ENCODE data around the gene RXFP2. TPM values are rescaled to one million over a fixed set of nuclear protein-coding genes. Genes with fewer than 3 reads are reported as not detected.

The RXFP2 gene
- polyA plus RNA-seq, 1 donor (not counting 4 experiments of a cell fraction or from before 2014, with no cell fraction given): not detected

DNA sequence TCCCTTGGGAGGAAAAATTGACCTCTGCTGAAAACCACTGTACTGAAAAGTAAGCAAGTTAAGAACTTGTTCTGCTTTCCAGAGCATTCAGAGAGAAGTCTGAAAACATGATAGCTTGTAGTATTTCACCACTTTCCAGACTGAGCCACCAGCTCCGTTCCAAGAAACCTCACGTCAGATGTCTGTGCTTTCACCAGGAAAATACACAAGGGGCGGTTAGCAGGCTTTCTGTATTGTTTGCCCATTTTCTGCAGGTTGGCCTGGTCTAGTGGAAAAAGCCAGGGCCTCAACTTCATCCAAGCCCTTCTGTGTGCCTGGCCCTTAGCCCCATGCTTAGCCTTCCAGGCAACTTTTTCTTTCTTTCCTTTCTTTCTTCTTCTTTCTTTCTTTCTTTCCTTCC lies 36.4 kb downstream of the RXFP2 start:
- Histone ChIP-seq H3K4me3 (ENCODE audit: control insufficient read depth in 2 of 3, extremely low read depth in 1 of 3, insufficient read depth in 2 of 3, low read depth in 1 of 3, low read length in 3 of 3) (no peak overlapping the region), H3K36me3 (ENCODE audit: control insufficient read depth in 2 of 2, extremely low read depth in 1 of 2, insufficient read depth in 2 of 2, low read length in 2 of 2) (no peaks in the 10 kb centered on the region), H3K9ac (ENCODE audit: control insufficient read depth, extremely low read depth, insufficient read depth, low read length) (no peak overlapping the region), H3K9me1 (ENCODE audit: control insufficient read depth, extremely low read depth, insufficient read depth, low read length) (no peaks in the 10 kb centered on the region), H4K20me1 (ENCODE audit: control insufficient read depth, extremely low read depth, insufficient read depth, low read length) (no peaks in the 10 kb centered on the region), H3K79me2 (ENCODE audit: control insufficient read depth, insufficient read depth, low read length) (no peaks in the 10 kb centered on the region), H3K27ac (ENCODE audit: control insufficient read depth, insufficient read depth, low read length) (no peak overlapping the region), H2AFZ (ENCODE audit: control insufficient read depth, low read length) (no peak overlapping the region), H3K9me3 (ENCODE audit: control insufficient read depth, low read depth, low read length) (no peaks in the 10 kb centered on the region), H3K4me1 (ENCODE audit: control insufficient read depth, extremely low read depth, insufficient read depth, low read length) (no peaks in the 10 kb centered on the region), H3K4me2 (ENCODE audit: control insufficient read depth, extremely low read depth, insufficient read depth, low read depth, low read length) (no peak overlapping the region), H3K27me3 (ENCODE audit: control insufficient read depth, extremely low read depth, insufficient read depth, low read length) (no peaks in the 10 kb centered on the region)
- TF ChIP-seq, protein P1, sequence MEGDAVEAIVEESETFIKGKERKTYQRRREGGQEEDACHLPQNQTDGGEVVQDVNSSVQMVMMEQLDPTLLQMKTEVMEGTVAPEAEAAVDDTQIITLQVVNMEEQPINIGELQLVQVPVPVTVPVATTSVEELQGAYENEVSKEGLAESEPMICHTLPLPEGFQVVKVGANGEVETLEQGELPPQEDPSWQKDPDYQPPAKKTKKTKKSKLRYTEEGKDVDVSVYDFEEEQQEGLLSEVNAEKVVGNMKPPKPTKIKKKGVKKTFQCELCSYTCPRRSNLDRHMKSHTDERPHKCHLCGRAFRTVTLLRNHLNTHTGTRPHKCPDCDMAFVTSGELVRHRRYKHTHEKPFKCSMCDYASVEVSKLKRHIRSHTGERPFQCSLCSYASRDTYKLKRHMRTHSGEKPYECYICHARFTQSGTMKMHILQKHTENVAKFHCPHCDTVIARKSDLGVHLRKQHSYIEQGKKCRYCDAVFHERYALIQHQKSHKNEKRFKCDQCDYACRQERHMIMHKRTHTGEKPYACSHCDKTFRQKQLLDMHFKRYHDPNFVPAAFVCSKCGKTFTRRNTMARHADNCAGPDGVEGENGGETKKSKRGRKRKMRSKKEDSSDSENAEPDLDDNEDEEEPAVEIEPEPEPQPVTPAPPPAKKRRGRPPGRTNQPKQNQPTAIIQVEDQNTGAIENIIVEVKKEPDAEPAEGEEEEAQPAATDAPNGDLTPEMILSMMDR (optimal IDR thresholded peaks at IDR 0.05 in 1 of 3, IDR thresholded peaks at IDR 0.05 in 1 of 3, conservative IDR thresholded peaks at IDR 0.05 in 1 of 3; ENCODE audit: extremely low read depth in 1 of 3, insufficient read depth in 2 of 3, low read length in 3 of 3): no peak
- no peak for TF ChIP-seq EZH2 (IDR thresholded peaks at IDR 0.05; ENCODE audit: low read length)
- no peak for DNase-seq (ENCODE audit: low read depth, low spot score)
- no peak for FAIRE-seq
- dilution Hi-C loops (cut with MboI; ENCODE audit: extremely low pct_ligation_motif_present, low sequenced_read_pairs): no loop called here

DNA sequence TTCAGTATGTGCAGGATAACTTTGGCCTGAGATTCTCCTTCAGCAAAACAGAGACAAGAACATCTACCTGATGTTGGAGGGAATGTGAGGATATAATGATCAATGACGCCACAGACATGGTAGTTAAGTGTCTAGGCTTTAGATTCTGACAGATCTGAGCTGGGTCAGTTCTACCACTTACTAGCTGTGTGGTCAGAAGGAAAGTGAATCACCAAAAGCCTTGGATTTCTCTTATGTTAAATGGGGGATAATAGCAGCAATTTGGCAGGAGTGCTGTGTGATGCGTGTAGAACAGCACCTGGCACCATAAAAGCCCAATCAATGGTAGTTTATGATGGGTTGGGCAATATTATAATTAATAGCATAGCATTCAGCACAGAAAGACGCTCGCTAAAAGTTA lies 41.7 kb downstream of the RXFP2 start:
- H3K79me2 ChIP-seq (ENCODE audit: control insufficient read depth, insufficient read depth, low read length): no peaks in the 10 kb centered on the region
- H3K27ac ChIP-seq (ENCODE audit: control insufficient read depth, insufficient read depth, low read length): no peak overlapping the region
- H3K4me2 ChIP-seq (ENCODE audit: control insufficient read depth, extremely low read depth, insufficient read depth, low read depth, low read length): no peak overlapping the region
- H2AFZ ChIP-seq (ENCODE audit: control insufficient read depth, low read length): no peak overlapping the region
- no peak for DNase-seq (ENCODE audit: low read depth, low spot score)
- no peak for TF ChIP-seq EZH2 (IDR thresholded peaks at IDR 0.05; ENCODE audit: low read length)
- TF ChIP-seq, protein P1 (optimal IDR thresholded peaks at IDR 0.05 in 1 of 3, IDR thresholded peaks at IDR 0.05 in 1 of 3, conservative IDR thresholded peaks at IDR 0.05 in 1 of 3; ENCODE audit: extremely low read depth in 1 of 3, insufficient read depth in 2 of 3, low read length in 3 of 3): no peak
- H3K9me1 ChIP-seq (ENCODE audit: control insufficient read depth, extremely low read depth, insufficient read depth, low read length): no peaks in the 10 kb centered on the region
- H3K9me3 ChIP-seq (ENCODE audit: control insufficient read depth, low read depth, low read length): no peaks in the 10 kb centered on the region
- H3K27me3 ChIP-seq (ENCODE audit: control insufficient read depth, extremely low read depth, insufficient read depth, low read length): no peaks in the 10 kb centered on the region
- H3K4me1 ChIP-seq (ENCODE audit: control insufficient read depth, extremely low read depth, insufficient read depth, low read length): no peaks in the 10 kb centered on the region
- dilution Hi-C loops (cut with MboI; ENCODE audit: extremely low pct_ligation_motif_present, low sequenced_read_pairs): no loop called here
- no peak overlapping the region for H3K4me3 ChIP-seq (ENCODE audit: control insufficient read depth in 2 of 3, extremely low read depth in 1 of 3, insufficient read depth in 2 of 3, low read depth in 1 of 3, low read length in 3 of 3)
- H3K36me3 ChIP-seq (ENCODE audit: control insufficient read depth in 2 of 2, extremely low read depth in 1 of 2, insufficient read depth in 2 of 2, low read length in 2 of 2): no peaks in the 10 kb centered on the region
- no peak for FAIRE-seq
- H4K20me1 ChIP-seq (ENCODE audit: control insufficient read depth, extremely low read depth, insufficient read depth, low read length): no peaks in the 10 kb centered on the region
- H3K9ac ChIP-seq (ENCODE audit: control insufficient read depth, extremely low read depth, insufficient read depth, low read length): no peak overlapping the region

All from keratinocyte (primary cell).